8988T (cell line): ENCODE measurements around the gene MRPL32.
"Not testable (repeated sequence)": the region's sequence is repeated elsewhere in the genome, so short reads cannot be mapped to it uniquely, and the experiment has no call there.

Experiments
- DNase-seq: peaks from one replicate; pipeline ENCODE4 v3.0.0; 2011

The MRPL32 gene

GRCh38 chr7:42931834-42932651 is at the start of gene MRPL32, which contains the start of gene PSMA2:
MRPL32 (plus strand) TSS chr7:42932376; CDS start chr7:42932387, 11 bp downstream.
PSMA2 (minus strand) TSS chr7:42932174; CDS start chr7:42932158, 16 bp downstream.
- DNase-seq = peak; percentile 63

GRCh38 chr7:42883950-42884349 is 48.2 kb upstream of the MRPL32 start:
- no peak for DNase-seq

DNA sequence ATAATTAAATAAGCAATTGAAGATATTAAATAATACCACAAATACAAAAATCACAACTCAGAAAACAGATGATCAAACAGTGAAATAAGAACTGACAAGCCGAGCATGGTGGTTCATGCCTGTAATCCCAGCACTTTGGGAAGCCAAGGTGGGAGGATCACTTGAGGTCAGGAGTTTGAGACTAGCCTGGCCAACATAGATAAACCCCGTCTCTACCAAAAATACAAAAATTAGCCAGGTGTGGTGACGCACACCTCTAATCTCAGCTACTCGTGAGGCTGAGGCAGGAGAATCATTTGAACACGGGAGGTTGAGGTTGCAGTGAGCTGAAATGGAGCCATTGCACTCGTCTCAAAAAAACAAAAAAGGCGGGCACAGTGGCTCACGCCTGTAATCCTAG is 47.0 kb upstream of the MRPL32 start:
- not testable (repeated sequence) for DNase-seq

- DNase-seq = no peak
These were observed 46.0 kb upstream of the MRPL32 start for GRCh38 chr7:42886129-42886528.

- no peak for DNase-seq
These were observed 45.2 kb upstream of the MRPL32 start for GRCh38 chr7:42886893-42887505.

DNA sequence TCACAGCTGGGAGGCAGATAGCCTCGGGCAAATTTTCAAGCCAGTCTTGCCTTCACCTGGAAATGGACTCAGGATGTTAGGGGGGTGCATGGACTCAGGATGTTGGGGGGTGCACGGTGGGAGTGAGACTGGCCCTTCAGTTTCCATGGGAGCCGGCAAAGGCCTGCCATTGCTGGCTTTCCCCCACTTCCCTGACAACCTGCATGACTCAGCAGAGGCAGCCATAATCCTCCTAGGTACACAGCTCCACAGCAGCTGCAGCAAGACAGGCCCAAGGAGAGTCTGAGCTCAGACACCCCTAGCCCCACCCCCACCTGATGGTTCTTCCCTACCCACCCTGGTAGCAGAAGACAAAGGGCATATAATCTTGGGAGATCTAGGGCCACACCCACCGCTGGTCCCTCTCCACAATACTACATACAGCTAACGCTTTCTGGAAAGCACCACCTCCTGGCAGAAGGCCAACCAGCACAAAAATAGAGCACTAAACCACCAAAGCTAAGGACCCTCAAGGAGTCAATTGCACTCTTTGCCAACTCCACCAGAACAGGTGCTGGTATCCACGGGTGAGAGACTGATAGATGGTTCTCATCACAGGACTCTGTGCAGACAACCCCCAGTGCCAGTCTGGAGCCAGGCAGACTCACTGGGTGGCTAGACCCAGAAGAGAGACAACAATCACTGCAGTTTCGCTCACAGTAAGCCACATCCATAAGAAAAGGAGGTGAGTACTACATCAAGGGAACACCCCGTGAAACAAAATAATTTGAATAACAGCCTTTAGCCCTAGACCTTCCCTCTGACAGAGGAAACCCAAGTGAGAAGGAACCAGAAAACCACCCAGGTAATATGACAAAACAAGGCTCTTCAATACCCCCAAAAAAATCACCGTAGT is 38.6 kb upstream of the MRPL32 start:
- no peak for DNase-seq

GRCh38 chr7:42900842-42901241 is 31.3 kb upstream of the MRPL32 start:
- no peak for DNase-seq

DNA sequence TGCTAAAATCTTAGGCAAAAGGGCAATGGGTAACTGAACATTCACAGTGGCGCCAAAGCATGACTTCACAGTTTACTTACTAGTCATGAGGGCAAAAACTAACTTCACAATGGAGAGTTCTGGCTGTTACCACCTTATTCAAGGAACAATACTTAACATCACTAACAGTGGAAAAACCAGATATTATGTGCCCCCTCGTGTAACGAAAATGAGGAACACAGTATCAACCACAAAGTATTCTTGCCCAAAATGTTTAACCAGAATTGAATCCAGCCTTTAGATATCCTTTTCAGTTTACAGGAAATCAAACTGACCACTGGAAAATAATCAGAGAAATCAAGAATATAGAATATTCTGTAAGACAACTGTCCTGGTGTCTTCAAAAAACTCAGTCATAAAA is 29.8 kb upstream of the MRPL32 start:
- no peak for DNase-seq

GRCh38 chr7:42906181-42906580 is 26.0 kb upstream of the MRPL32 start:
- DNase-seq = no peak

- DNase-seq = no peak
These were observed 24.9 kb upstream of the MRPL32 start for GRCh38 chr7:42907316-42907715.

- DNase-seq = no peak
These were observed 21.9 kb upstream of the MRPL32 start for GRCh38 chr7:42910306-42910705.

DNA sequence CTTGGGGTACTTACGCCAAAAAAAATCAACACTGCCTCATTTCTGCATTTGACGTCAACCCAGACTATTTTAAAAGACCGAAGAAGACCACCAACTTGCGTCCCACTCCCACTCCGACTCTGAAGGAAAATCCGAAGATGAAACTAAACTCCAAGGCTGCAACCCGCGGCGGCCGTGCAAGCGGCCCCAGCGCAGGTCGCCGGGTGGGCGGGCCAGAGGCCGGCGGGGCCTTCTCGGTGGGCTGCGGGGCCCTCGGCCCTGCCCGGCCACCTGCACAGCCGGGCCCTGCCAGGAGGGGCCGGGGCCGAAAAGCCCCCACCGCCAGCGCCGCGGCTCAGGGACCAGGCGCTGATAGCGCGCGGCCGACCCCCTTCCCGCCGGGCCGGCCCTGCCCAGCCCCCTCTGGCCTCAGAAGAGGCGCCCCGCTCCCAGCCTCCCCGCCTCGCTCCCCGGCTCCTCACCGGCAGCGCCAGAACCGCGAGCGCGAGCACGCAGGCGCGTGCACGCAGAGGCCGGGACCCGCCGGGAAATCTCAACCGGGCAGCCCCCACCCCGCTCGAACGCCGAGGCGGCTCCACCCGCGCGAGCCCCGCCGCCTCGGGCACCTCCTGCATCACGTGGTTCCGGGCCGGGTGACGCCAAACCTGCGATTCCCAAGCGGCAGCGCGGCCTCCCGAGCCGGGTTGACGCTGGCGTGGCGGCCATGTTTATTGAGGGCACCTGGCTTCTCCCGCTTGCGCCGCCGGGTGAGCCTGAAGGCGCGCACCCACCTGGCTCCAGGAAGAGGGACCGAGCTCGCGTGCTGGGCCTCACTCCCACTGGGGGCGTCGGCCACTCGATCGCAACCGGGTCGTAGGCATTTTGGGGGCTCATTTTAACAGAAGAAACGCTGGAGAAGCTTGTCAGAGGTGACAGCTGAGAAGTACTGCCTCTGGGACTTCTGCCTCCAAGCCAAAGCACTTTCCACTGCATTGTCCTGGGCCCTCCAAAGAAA is 20.4 kb upstream of the MRPL32 start, which contains the start of gene C7orf25:
Gene C7orf25 (minus strand): TSS at position 617 of the 994 bp plus-strand sequence. CDS start 1,170 bp downstream, outside the sequence.
- DNase-seq = peak; percentile 63

- no peak for DNase-seq
These were observed 18.6 kb upstream of the MRPL32 start for GRCh38 chr7:42913591-42913990.

DNA sequence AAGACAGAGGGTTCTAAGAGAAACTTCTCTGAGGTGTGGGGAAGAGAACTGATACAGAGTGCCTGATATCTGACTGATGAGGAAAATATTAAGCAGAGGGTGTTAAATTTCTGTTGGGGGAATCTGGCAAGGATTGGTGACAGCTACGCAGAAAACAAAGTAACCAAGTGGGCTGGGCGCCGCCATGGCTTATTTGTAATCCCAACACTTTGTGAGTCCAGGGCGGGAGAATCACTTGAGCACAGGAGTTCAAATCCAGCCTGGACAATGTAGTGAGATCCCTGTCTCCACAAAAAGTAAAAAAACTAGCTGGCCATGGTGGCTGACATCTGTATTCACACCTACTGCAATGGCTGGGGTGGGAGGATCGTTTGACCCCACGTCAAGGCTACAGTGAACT is 18.2 kb upstream of the MRPL32 start:
- DNase-seq = no peak

DNA sequence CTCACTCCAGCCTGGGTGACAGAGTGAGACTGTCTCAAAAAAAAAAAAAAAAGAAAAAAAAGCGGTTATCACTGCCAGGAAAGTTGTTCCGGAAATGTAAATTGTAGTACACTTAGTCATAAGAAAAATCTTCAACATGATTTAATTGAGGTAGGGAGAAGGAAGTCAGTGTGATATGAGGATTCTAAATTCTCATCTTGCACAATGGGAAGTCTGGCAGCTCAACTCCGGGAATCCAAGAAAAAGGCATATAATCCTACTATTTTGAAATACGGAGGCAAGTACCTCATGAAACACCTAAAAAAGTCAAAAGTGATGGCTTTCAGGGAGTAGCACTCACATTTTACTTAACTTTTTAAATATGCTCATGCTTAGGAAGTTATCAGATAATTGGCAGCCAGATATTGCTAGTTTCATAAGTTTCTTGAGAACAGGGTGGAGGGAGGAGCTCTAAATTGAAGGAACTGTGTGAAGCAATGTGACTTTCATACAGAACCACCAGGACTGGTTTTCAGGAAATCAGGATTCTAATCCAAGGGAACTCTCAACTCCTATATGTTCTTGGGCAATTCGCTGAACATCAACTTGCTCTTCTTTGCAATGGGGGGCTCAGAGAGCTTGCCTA is 17.6 kb upstream of the MRPL32 start:
- DNase-seq = no peak

DNA sequence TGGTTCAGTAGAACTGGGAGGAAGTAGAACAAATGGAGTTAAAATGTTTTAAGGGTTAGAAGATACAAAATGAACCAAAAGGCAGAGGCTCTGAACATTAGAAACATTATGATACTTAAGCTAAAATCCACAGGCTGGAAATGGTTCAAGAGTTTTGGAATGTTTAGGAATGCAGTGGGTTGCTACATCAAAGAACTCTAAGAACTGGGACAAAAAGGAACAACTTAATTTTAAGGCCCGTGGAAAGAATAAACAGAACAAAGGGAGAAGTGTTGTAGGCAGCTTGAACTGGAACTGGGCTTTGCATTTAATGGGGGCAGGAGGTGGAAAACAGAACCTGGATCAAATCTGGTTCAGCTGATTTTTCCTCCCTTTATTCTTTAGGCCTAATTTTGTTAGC is 16.8 kb upstream of the MRPL32 start:
- no peak for DNase-seq

DNA sequence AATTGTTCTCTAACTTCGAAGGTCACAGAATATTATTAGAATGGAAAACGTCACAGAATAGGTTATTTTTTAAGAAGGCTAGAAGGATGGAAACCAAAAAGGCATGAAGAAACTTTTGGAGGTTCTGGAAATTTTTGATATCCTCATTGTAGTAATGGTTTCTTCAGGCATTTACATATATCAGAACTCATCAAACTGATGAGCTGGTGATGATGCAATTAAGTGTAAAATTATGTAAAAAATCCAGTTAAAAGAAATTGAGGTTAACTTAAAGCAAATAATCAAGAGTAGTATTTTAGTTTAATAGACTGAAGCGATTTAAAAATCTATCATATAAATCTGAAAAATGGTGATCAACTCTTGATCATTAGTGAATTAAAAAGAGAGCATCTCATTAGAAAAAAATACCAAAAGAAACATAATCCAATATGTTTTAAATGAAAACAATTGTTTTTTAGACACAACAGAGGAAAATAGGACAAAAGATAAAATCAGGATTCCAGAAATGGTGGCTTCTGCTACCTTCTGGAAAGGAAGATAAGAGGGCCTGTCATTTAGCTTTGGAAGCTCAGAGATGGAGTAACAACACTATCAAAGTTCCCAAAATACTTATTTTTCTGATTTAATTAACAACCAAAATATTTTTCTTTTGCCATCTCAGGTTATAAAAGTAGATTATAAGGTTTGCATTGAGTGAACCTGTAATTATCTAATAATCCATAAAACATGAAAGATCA is 10.0 kb upstream of the MRPL32 start:
- no peak for DNase-seq

GRCh38 chr7:42924223-42924838 is 7.8 kb upstream of the MRPL32 start:
- no peak for DNase-seq

DNA sequence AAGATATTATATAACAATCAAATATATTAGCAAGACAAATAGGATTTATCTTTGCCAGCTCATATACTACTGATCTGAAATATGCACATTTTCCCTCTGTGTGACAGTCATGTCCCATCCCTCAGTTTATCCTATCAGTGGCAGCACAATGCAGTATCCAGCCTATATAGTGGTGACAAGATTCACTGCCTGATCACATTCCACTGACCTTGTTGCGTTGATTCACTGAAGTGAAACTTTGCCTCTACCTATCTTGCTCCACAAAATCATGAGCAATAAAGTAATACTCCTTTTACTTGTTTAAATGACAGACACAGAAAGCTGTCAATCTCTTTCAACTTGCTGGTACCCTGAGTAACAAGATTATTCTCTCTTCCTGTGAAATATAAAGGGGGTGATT is 6.5 kb upstream of the MRPL32 start:
- DNase-seq = no peak

DNA sequence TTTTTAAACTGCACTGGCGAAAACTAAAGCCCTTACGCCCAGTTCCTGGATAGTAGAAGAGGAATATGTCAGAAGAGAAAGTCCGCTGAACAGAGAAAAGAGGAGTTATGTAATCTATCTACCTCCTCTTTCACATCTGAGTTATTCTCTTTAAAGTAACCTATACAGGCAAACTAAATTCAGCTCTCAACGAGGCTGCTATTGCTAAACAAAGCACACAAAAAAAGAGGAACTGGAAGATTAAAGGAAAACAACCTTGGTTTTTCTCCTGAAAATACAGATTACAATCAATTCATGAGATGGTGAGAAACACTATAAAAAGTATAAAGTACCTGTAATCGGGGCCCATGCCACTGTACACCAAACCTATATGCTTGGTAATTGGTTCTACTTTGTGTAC is 6.0 kb upstream of the MRPL32 start:
- DNase-seq = no peak
